Measurements from ENCODE around the gene KIF14.
"Not testable (repeated sequence)": the region's sequence is repeated elsewhere in the genome, so short reads cannot be mapped to it uniquely, and the experiment has no call there.

Gene KIF14

DNA sequence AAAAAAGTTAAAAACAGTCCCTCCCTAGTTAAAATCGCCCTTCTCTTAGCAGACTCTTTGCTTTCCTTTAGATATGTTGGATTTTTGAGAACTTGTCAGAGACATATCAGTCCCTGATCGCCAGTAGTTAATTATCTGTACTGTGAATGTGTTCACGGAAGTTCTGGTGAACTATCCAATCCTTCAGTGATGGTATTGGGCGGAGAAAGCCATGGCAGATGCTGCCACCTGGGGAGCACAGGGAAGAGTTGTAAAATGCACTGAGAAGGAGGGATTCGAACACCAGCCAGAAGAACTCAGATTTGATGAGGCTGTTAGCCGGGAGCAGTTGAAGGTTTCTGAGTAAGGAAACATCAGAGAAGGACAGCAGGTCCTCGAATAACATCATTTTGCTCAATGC, 17.5 kb upstream of the KIF14 start:
- DNase-seq (ENCODE audit: low read depth, low spot score), result no peak
- no peak overlapping the region for H3K27ac ChIP-seq

DNA sequence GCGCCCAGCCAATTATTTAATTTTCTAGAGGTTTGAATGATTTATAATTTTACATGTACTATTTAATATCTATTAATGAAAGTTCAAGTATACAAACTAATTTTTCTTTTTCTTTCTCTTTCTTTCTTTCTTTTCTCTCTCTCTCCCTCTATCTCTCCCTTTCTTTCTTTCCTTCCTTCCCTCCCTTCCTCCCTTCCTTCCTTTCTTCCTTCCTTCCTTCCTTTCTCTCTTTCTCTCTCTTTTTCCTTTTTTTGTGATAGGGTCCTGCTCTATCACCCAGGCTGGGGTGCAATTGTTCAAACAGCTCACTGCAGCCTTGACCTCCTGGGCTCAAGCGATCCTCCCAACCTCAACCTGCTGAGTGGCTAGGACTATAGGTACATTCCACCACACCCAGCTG, 16.1 kb upstream of the KIF14 start:
- DNase-seq (ENCODE audit: low read depth, low spot score), result no peak
- no peak overlapping the region for H3K27ac ChIP-seq

DNA sequence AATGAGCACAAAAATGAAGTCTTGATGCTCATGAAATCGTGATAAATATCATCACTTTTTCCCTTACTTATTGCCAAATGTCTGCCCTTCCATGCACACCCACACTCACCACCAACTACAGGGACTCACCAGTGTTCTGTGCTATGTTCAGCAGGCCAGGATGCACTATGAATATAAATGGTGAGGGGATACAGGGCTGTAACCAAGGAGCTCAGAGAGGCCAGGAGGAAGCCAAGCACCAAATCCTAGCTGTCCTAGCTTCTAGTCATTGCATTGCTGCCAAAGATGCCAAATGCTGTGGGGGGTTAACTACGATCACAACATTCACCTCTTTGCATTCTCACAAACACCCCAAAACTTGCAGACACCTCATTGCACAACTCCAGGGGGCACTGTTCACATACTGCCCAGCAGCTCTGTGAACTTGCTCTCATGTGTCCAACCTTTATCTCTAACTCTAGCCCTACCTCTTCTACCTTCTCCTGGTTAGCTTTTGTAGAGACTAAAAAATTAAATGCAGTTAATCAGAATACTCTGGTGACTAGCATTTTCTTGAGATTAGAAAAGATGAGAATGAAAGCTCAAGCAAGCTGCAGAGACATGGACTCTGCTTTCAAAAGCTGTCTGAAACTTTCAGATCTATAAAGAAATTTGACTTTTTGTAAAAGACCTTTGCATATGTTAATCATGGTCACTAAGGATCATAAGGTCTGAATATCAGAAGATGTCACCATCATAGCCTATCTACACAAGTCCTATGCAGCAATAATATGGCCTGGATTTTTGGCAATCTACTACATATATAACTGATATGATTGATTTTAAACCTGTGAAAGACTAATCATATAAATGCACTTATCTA, 13.9 kb upstream of the KIF14 start:
- no peak for DNase-seq (ENCODE audit: low read depth, low spot score)
- no peak overlapping the region for H3K27ac ChIP-seq

DNA sequence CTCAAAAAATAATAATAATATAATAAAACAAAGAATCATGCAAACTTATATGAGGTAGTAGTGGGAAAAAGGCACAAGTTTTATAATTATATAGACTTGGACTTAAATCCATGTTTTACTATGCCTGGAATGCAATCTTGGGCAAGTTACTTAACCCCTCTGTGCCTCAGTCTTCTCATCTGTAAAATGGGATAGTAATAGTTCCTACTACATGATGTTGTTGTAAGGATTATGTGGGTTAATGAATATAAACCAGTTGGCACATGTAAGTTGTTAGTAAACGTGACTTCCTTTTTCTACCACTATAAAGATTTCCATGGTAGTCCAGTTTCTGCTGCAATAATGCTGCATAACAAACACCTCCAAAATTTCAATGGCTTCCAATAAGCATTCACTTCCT, 10.8 kb upstream of the KIF14 start:
- no peak for DNase-seq (ENCODE audit: low read depth, low spot score)
- H3K27ac ChIP-seq, result no peak overlapping the region

DNA sequence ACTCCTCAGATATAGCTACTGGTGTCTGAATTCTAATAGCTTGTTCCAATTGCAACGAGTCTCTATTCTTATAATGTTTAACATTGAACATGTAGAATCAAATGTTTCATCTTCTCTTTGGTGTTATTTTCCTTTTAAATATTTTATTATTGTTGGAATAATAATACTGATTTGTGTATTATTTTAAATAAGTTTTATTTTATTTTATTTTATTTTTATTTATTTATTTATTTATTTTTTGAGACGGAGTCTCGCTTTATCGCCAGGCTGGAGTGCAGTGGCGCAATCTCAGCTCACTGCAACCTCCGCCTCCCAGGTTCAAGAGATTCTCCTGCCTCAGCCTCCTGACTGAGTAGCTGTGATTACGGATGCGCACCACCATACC, 10.0 kb upstream of the KIF14 start:
- H3K27ac ChIP-seq; DNase-seq (ENCODE audit: low read depth, low spot score): not testable (repeated sequence)

DNA sequence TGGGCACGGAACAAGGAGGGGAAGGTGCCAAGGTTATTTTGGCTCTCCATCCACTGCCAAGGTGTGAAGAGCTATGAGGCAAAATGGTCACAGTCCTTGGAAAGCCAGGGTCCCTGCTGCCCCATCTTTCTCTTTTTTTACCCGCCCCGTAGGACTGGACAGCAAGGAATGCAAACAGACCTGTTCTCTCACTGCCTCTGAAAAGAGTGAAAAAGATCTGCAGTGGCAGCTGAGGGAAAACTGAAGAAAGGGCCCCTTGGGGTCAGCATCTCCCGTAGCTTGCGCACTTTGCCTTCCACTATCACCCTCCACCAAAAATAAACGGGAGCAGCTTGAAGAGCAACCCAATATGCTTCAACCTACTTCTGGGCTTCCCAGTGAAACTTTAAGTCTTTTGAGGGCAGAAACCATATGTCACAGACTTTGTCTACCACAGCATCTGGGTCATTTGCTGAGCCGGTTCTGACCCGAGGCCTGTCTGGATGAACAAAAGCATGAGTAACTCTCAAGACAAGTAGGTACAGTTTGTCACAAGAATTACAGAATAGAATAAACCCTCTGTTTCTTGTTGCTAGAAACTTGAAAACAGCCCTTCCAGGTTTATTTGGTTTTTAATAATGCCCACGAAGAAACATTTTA, 9.4 kb upstream of the KIF14 start:
- H3K27ac ChIP-seq, result no peak overlapping the region
- no peak for DNase-seq (ENCODE audit: low read depth, low spot score)

DNA sequence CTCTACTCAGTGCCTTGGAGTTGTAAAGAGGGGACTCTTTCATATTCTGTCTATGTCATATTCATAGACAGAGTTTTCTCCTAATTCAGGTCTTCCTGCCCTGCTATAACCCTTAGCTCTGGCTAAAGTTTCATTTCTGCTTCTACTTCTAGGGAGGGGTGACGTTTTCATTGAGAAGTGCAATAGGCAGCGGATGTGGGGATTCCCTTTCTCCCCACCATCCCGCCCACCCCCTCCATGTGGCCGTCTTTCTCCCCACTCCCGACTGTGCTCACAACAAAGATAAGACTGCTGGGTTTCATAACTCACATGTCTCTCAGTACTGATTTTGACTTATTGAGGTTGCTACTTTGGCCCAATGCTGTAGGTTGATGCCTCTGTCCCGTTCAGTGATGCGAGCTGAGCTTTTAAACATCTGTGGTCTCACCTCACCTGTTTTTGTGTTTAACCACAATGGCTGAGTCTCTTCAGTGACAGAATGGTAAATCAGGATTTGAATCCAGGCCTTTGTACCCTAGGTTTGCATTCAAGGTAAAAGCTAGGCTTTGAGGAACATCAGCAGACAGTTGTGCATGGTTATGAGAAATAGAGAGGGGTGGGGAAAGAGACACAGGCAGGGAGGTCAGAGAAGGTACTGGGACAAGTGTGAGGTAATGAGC, 7.8 kb upstream of the KIF14 start:
- no peak for DNase-seq (ENCODE audit: low read depth, low spot score)
- no peak overlapping the region for H3K27ac ChIP-seq

DNA sequence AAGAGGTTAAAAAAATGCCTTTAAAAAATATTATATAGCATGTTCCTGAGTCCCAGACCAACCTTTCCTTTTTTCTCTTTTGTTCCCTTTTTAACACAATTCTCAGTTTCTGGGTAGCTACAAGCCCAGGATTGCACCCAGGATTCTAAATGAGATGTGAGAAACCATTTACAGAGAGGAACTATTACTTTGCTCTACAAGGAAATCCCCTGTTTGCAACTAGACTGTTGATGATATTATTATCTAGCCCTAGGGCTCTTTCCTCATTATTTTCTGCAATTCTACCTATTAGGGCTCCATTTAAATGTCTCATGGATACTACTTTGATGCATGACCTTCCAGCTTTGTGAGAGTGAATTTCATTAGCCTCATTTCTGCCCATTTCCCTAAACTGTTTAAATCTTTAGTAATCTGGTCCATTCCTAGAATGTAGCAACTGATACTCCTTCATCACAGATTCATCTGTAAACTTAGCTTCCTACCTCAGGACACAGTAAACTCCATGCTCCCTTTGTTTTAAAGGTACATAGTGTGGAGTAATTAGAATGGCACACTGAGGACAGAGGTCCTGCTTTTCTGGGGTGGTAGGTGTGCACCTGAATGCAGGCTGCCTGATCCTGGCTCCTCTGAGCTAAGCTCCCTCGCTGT, 7.1 kb upstream of the KIF14 start:
- no peak for DNase-seq (ENCODE audit: low read depth, low spot score)

DNA sequence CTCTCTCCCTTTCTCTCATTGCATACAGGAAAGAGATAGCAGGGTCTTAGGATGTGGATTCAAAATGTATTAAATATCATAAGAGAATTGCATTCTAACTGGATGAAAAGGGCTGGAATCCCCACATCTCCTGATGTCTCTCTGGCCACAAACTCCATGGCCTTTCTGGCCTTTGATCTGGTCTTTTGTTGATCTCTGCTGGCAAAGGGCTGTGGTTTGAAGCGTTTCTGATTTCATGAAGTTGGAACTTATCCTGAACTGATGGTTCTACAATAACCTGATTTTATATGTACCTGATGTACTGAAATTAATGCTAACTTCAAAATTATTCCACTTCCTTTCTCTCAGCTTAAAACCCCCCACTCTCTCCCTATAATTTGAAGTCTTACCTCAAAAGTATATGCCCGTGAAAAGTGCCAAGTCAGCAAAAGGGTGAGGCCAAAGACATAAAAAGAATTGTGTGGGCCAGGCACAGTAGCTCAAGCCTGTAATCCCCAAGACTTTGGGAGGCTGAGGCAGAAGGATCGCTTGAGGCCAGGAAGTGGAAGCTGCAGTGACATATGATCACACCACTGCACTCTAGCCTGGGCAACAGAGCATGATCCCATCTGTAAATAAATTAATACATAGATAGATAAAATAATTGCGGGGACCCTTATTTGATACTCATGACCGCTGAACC, 6.4 kb upstream of the KIF14 start:
- no peak for DNase-seq (ENCODE audit: low read depth, low spot score)
- no peak overlapping the region for H3K27ac ChIP-seq

More for the DNA sequence above, 7.1 kb upstream of the KIF14 start:
- H3K27ac ChIP-seq, result no peak overlapping the region

DNA sequence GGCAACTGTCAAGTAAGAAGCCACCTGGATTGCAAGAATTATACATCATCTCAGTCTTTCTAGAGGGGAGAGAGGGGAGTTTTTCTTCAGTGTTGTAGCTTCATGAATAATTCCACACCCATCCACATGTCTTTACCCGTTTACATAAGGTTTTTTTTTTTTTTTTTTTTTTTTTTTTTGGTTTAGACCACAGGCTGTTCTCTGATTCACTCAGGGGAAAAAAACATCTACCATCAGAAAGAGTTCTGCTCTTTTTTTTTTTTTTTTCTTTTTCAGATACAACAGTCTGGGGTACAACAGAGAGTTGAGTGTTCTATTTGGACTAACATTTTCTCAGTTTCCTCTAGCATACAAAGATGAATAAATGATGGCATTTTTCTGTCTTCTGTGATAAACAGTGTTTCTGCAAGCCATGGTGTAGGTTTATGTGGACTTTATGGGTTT, 4.9 kb upstream of the KIF14 start:
- DNase-seq (ENCODE audit: low read depth, low spot score), result peak; percentile 44
- H3K27ac ChIP-seq, result peak overlapping the region; percentile 87

DNA sequence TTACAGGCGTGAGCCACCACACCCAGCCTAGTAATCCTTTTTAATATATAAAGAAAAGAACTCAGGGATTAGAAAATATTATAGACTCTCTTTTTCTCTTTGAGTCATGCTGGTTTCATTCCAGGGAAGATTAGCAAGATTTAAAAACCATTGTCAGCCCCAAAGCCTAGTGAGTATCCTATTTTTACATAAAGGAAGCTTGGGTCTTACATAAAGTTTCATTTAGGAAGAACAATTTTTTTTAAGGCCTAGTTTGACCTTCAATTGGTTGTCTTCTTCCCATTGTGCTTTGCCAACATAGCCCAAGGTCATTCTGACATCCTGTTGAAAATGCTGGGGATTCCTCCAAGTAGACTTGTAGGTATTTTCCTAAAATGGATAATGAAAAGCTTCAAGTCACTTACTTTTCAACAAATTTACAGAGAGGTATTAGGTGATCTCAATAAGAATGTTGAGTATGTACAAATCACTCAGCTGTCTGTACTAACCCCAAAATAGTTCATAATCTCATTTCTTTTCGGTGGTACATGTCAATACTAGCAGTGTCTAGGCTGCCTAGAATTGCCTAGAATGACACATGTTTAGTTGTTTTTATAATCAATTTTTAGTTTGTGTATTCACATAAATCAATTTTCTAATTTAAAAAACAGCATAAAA, 4.3 kb upstream of the KIF14 start:
- no peak for DNase-seq (ENCODE audit: low read depth, low spot score)
- H3K27ac ChIP-seq, result peak overlapping the region; percentile 87

DNA sequence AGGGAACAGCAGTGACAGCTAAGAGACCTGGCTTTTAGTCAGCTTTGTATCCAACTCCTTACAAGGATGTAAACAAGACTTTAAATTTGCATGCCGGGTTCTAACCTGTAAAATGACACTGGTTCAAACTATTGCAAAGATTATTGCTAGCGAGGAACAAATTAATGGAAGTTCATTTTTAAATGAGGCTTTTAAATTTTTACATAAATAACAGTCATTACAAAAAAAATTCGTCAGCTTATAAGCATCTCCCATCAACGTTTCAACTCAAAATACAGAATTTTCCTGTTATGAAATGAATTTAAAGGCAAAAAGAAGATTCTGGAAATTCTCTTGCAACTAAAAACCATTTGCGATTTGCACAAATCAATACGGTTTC, 668 bp downstream of the KIF14 start:
- DNase-seq (ENCODE audit: low read depth, low spot score), result no peak
- H3K27ac ChIP-seq, result peak overlapping the region; percentile 35

DNA sequence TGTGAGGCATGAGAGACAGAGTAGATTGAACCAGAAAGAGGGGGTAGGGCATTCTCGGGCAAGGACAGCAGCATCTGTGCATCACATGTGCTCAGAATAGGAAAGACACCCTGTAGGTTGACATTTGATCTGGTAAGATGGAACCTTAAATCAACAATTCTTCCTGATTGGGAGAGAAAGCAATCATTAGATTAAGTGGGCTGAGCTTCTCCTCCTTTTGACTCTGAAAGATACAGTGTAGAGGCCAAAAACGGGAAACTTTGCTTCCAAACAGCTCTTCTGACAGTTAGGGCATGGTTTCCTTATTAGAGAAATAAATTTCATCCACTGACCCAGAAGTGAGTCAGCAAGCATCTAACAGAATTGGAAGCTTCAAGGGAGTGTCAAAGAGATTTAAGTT, 9.7 kb downstream of the KIF14 start:
- H3K27ac ChIP-seq, result no peak overlapping the region

DNA sequence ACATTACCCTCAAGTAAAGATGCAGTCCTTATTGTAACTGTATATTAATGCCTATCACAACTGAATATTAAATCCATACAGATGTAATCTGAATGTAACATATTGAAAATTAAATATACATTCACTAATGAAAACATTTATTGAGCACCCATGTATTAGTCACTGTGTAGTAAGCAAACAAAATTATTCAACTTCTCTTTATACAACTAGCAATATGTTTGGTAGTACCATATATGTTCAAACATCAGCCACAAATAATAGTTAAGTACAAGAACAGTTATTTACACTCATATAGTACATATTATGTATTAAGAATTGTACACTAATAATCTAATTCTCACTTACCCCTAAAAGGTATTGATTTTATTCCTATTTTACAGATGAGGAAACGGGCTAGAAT, 17.9 kb downstream of the KIF14 start:
- DNase-seq (ENCODE audit: low read depth, low spot score), result no peak
- no peak overlapping the region for H3K27ac ChIP-seq

More for the DNA sequence above, 9.7 kb downstream of the KIF14 start:
- no peak for DNase-seq (ENCODE audit: low read depth, low spot score)

DNA sequence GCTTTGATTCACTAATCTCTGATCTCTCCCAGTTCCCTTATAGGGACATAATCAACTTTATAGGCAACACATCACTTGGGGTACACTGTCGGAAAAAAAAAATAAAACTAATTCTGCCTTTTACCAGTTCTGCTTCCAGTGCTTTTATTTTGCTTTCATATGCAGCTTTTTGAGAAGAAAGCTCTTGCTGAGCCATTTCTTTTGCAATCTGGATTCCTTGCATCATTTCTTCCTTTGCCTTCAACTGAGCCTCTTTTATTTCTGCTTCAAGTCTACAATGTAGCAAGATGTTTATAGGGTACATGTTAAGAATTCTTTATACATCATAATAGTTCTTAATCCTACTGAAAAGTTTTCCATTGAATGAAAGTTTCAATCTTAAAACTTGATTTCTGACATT, 30.6 kb downstream of the KIF14 start:
- no peak for DNase-seq (ENCODE audit: low read depth, low spot score)
- H3K27ac ChIP-seq, result no peak overlapping the region

DNA sequence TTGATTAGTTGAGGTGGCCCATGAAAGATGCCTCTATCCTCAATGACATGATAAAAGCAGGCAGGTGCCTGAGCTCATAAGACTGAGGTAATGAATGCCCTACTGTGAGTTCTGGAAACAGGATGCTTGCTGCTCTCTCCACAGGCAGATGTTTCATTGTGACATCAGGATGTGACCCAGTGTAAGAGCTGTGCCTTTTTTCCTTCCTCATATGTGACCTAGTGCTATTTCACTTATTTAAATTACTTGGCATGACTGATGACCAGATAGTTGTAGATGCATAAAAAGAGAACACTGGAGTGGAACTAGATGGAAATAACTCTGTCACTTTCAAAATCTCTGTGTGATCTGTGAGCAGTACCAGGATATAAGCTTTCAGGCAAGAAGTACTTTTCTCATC, 31.9 kb downstream of the KIF14 start:
- no peak overlapping the region for H3K27ac ChIP-seq
- DNase-seq (ENCODE audit: low read depth, low spot score), result no peak

DNA sequence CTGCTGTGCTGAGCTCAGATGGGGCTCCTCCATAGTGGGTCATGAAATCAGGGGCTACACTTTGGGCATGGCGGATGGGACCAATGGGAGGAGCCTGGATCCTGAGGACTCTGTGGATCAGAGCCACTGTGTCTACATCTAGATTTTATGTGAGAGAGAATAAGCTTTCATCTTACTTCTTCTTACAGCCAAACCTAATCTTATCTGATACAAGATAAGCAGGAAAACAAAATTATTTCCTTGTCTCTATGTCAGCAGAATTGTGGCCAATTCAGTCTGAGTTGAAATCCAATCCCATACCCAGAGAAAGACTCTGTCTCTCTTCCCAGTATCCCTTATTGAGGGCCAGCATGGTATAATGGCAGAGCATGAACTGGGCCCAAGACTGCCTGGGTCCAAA, 56.2 kb downstream of the KIF14 start:
- DNase-seq (ENCODE audit: low read depth, low spot score), result no peak
- no peak overlapping the region for H3K27ac ChIP-seq

DNA sequence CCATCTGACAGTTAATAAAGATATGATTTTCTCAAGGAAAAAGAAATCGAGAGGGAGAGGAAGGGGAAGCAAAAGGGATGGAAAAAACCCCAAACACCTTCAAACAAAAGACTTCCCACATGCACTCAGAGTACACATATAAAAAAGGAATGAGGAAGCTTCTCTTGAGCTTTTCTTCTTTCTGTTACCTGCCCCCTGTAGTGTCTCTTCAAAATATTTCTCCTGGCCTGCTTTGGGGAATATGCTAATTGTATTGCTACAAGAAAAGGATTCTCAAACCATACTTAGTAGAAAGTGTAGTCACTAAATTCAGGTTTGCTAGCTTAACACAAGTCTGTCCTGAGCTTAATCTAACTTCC, 58.7 kb downstream of the KIF14 start:
- no peak overlapping the region for H3K27ac ChIP-seq
- DNase-seq (ENCODE audit: low read depth, low spot score), result no peak

DNA sequence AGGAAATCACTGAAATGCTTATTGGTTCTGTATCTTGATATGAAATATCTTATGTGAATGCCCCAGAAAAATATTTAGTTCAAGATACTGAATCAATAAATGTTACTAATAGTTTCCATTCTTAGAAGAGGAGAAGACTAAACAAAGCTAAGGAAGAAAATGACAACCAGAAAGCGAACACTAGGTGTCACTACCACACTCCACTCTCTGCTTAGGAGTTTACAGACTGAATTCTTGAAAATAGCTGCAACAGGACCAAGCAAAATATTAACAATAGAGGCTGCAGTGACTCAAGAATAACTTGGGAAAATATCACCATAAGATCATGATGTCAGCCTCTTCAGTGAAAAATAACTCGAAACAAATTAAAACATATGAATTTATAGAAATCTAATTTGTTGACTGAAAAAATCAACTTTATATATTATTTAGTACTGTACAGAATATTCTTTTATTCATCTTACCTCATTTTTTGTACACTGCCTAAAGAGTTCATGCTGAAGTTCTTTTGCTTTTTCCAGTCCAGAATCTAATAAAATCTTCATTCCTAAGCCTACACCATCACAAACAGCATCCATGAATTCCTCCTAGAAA, 61.6 kb downstream of the KIF14 start:
- DNase-seq (ENCODE audit: low read depth, low spot score), result no peak
- H3K27ac ChIP-seq, result no peak overlapping the region

DNA sequence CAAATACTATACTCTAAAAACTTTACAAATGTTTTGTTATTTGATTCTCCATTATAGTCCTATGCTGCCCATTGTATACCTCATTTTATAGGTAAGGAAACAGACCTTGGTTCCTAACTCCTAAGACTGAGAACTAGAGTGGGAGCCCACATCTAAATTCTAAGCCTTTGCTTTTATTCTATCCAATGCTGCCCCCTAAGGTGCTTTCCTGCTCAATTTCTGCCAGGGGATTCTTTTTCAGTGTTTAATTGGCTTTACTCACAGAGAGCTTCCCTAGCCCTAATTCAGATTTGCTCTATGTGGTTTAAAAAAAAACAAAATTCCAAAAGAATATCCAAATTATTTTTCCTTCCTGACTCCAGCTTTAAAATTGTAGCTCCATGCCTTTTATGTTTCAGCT, 64.5 kb downstream of the KIF14 start:
- no peak for DNase-seq (ENCODE audit: low read depth, low spot score)
- H3K27ac ChIP-seq, result no peak overlapping the region

Measured in epithelial cell of prostate (primary cell).